ENCODE measurements around the gene TAS2R30. TPM values are rescaled to one million over a fixed set of nuclear protein-coding genes. Genes with fewer than 3 reads are reported as not detected.

TAS2R30 gene
- total and polyA plus RNA-seq, 4 donors, result 0.18 to 12.0 (median 3.4) TPM; not detected in 1

DNA sequence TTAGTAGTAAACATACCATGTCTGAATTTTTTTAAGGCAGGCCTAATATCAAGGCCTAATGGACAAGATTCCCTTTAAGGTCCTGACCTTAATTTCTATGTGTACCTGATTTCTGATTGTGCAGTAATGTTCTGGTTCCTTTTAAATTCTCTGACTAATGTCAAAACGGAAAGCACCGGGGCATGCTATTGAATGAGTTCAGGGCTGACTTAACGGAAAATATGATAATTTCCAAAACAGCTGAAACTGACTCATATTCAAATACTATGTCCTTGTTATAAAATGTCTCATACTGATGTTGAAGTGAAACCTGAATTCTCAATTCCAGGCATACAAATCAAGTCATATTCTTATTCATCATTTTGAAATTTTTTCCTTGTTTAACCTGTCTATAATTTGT is 49.0 kb downstream of the TAS2R30 start:
- DNase-seq (ENCODE audit: low spot score), result no peak
- H3K27me3 ChIP-seq (ENCODE audit: control insufficient read depth in 4 of 4, insufficient read depth in 4 of 4, low read length in 3 of 4), result no peaks in the 10 kb centered on the region
- no peak overlapping the region for H3K4me3 ChIP-seq (ENCODE audit: low read depth in 1 of 3, low read length in 3 of 3)
- 90% methylated on average over 3 of the region's 3 CpGs for WGBS
- TF ChIP-seq, protein P1, sequence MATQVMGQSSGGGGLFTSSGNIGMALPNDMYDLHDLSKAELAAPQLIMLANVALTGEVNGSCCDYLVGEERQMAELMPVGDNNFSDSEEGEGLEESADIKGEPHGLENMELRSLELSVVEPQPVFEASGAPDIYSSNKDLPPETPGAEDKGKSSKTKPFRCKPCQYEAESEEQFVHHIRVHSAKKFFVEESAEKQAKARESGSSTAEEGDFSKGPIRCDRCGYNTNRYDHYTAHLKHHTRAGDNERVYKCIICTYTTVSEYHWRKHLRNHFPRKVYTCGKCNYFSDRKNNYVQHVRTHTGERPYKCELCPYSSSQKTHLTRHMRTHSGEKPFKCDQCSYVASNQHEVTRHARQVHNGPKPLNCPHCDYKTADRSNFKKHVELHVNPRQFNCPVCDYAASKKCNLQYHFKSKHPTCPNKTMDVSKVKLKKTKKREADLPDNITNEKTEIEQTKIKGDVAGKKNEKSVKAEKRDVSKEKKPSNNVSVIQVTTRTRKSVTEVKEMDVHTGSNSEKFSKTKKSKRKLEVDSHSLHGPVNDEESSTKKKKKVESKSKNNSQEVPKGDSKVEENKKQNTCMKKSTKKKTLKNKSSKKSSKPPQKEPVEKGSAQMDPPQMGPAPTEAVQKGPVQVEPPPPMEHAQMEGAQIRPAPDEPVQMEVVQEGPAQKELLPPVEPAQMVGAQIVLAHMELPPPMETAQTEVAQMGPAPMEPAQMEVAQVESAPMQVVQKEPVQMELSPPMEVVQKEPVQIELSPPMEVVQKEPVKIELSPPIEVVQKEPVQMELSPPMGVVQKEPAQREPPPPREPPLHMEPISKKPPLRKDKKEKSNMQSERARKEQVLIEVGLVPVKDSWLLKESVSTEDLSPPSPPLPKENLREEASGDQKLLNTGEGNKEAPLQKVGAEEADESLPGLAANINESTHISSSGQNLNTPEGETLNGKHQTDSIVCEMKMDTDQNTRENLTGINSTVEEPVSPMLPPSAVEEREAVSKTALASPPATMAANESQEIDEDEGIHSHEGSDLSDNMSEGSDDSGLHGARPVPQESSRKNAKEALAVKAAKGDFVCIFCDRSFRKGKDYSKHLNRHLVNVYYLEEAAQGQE (IDR thresholded peaks at IDR 0.05), result no peak
- TF ChIP-seq, protein P2, sequence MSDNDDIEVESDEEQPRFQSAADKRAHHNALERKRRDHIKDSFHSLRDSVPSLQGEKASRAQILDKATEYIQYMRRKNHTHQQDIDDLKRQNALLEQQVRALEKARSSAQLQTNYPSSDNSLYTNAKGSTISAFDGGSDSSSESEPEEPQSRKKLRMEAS (IDR thresholded peaks at IDR 0.05), result no peak
- TF ChIP-seq RXRA (IDR thresholded peaks at IDR 0.05) (no peak), HNF4G (IDR thresholded peaks at IDR 0.05) (no peak), RAD21 (IDR thresholded peaks at IDR 0.05) (no peak), SP1 (IDR thresholded peaks at IDR 0.05) (no peak), HNF4A (conservative IDR thresholded peaks at IDR 0.05) (no peak), FOXA1 (IDR thresholded peaks at IDR 0.05) (no peak), JUND (IDR thresholded peaks at IDR 0.05) (no peak), FOXA2 (IDR thresholded peaks at IDR 0.05) (no peak), TAF1 (conservative IDR thresholded peaks at IDR 0.05) (no peak)
- TF ChIP-seq, protein P3, sequence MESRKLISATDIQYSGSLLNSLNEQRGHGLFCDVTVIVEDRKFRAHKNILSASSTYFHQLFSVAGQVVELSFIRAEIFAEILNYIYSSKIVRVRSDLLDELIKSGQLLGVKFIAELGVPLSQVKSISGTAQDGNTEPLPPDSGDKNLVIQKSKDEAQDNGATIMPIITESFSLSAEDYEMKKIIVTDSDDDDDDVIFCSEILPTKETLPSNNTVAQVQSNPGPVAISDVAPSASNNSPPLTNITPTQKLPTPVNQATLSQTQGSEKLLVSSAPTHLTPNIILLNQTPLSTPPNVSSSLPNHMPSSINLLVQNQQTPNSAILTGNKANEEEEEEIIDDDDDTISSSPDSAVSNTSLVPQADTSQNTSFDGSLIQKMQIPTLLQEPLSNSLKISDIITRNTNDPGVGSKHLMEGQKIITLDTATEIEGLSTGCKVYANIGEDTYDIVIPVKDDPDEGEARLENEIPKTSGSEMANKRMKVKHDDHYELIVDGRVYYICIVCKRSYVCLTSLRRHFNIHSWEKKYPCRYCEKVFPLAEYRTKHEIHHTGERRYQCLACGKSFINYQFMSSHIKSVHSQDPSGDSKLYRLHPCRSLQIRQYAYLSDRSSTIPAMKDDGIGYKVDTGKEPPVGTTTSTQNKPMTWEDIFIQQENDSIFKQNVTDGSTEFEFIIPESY (IDR thresholded peaks at IDR 0.05), result no peak
- TF ChIP-seq, protein P4, sequence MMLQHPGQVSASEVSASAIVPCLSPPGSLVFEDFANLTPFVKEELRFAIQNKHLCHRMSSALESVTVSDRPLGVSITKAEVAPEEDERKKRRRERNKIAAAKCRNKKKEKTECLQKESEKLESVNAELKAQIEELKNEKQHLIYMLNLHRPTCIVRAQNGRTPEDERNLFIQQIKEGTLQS (IDR thresholded peaks at IDR 0.05), result no peak
- no peaks in the 10 kb centered on the region for H3K4me1 ChIP-seq (ENCODE audit: control insufficient read depth in 4 of 4, insufficient read depth in 4 of 4, low read length in 3 of 4)
- no peaks in the 10 kb centered on the region for H3K36me3 ChIP-seq (ENCODE audit: control insufficient read depth in 4 of 4, insufficient read depth in 3 of 4, low read depth in 1 of 4, low read length in 3 of 4)
- H3K9ac ChIP-seq (ENCODE audit: low read depth in 1 of 2, low read length in 2 of 2), result no peak overlapping the region
- no peaks in the 10 kb centered on the region for H3K9me3 ChIP-seq (ENCODE audit: control insufficient read depth in 4 of 4, low read length in 3 of 4)
- H3K27ac ChIP-seq (ENCODE audit: low read depth in 1 of 2, low read length in 2 of 2), result no peak overlapping the region

Small RNA genes lying within 50 kb of the gene (small RNA-seq; reads per million reads assigned to genes)
- not detected for gene AC018630.1

Other genes with a start within 250 kb of the TAS2R30 start
- 1 to 10 TPM in 1 of 2 donors, under 1 TPM in 1; 0.51 to 6.2 TPM for gene TAS2R13, start 225.1 kb downstream of the TAS2R30 start, total RNA-seq
- gene TAS2R13, start 225.1 kb downstream of the TAS2R30 start, polyA plus RNA-seq, result under 1 TPM in 1 of 2 donors, not detected in 1; 0.10 TPM
- gene PRH2, start 205.4 kb downstream of the TAS2R30 start, total RNA-seq, result under 1 TPM; 0.23 to 0.42 TPM
- gene PRH2, start 205.4 kb downstream of the TAS2R30 start, polyA plus RNA-seq, result under 1 TPM in 1 of 2 donors, not detected in 1; 0.40 TPM
- gene TAS2R14, start 195.4 kb downstream of the TAS2R30 start, total RNA-seq, result 1 to 10 TPM; 1.5 to 6.9 TPM
- 1 to 10 TPM in 1 of 2 donors, under 1 TPM in 1; 0.16 to 1.4 TPM for gene TAS2R14, start 195.4 kb downstream of the TAS2R30 start, polyA plus RNA-seq
- gene TAS2R50, start 147.7 kb downstream of the TAS2R30 start, total RNA-seq, result 1 to 10 TPM in 1 of 2 donors, under 1 TPM in 1; 0.89 to 7.8 TPM
- gene TAS2R50, start 147.7 kb downstream of the TAS2R30 start, polyA plus RNA-seq, result not detected
- 1 to 10 TPM; 1.4 to 5.9 TPM for gene TAS2R20, start 136.3 kb downstream of the TAS2R30 start, total RNA-seq
- under 1 TPM; 0.03 to 0.49 TPM for gene TAS2R20, start 136.3 kb downstream of the TAS2R30 start, polyA plus RNA-seq
- 10 to 100 TPM in 1 of 2 donors, 1 to 10 TPM in 1; 2.1 to 11.8 TPM for gene TAS2R19, start 112.0 kb downstream of the TAS2R30 start, total RNA-seq
- not detected for gene TAS2R19, start 112.0 kb downstream of the TAS2R30 start, polyA plus RNA-seq
- gene TAS2R31, start 103.2 kb downstream of the TAS2R30 start, total RNA-seq, result 1 to 10 TPM; 1.3 to 7.4 TPM
- gene TAS2R31, start 103.2 kb downstream of the TAS2R30 start, polyA plus RNA-seq, result under 1 TPM in 1 of 2 donors, not detected in 1; 0.99 TPM
- 1 to 10 TPM; 1.1 to 6.7 TPM for gene TAS2R46, start 72.3 kb downstream of the TAS2R30 start, total RNA-seq
- gene TAS2R46, start 72.3 kb downstream of the TAS2R30 start, polyA plus RNA-seq, result under 1 TPM in 1 of 2 donors, not detected in 1; 0.35 TPM
- 1 to 10 TPM in 1 of 2 donors, under 1 TPM in 1; 0.84 to 3.8 TPM for gene TAS2R43, start 42.3 kb downstream of the TAS2R30 start, total RNA-seq
- under 1 TPM in 1 of 2 donors, not detected in 1; 0.57 TPM for gene TAS2R43, start 42.3 kb downstream of the TAS2R30 start, polyA plus RNA-seq
- gene SMIM10L1, start 36.5 kb upstream of the TAS2R30 start, total RNA-seq, result 1 to 10 TPM; 4.9 to 6.3 TPM
- 1 to 10 TPM; 6.0 to 6.3 TPM for gene SMIM10L1, start 36.5 kb upstream of the TAS2R30 start, polyA plus RNA-seq
- not detected for gene TAS2R42, start 52.3 kb upstream of the TAS2R30 start, total RNA-seq
- not detected for gene TAS2R42, start 52.3 kb upstream of the TAS2R30 start, polyA plus RNA-seq
- gene PRB3, start 135.1 kb upstream of the TAS2R30 start, total RNA-seq, result not detected
- not detected for gene PRB3, start 135.1 kb upstream of the TAS2R30 start, polyA plus RNA-seq
- not detected for gene PRB4, start 175.8 kb upstream of the TAS2R30 start, total RNA-seq
- not detected for gene PRB4, start 175.8 kb upstream of the TAS2R30 start, polyA plus RNA-seq